DOHH2 (cell line): Measurements from ENCODE around the gene OLFM1.

Experiments used
- CTCF ChIP-seq: fragments of 200-600 bp; sonication (generic); IDR thresholded peaks from one replicate; pipeline ENCODE4 v1.5.1; 2014; ENCODE audit warnings: antibody characterized with exemption, mild to moderate bottlenecking, low read depth, low read length; ENCODE audit not compliant: poor library complexity, severe bottlenecking
- EZH2phosphoT487 ChIP-seq: fragments of 200-600 bp; sonication (generic); IDR thresholded peaks from 2 replicates; pipeline ENCODE4 v1.6.1; 2017; ENCODE audit warnings: borderline replicate concordance, mild to moderate bottlenecking, antibody characterized with exemption, low read length, moderate library complexity, mixed read lengths

- TF ChIP-seq CTCF (no peak), EZH2phosphoT487 (no peak)
Measured at GRCh38 chr9:135108831-135109510, 21.5 kb downstream of the OLFM1 start.
